Measurements from ENCODE around the gene C10orf71.

DNA sequence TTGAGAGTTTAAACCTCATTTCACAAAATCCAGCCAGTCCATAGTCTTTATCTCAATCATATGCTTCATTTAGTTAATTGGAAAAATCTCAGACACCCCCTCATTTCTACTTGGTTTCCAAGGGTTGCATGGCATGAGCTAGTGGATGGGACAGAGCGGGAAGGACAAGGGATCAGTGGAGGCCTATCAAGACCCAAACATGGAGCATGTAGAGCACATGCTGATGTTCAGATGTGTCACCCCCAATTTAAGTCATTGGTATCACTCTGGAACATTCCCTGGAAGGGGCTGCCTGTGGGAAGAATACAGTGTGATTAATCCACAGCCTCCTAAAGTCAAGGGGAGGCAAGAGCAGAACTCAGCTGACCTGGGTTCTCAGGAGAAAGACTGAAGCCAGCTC, 2.3 kb downstream of the C10orf71 start:
- TF ChIP-seq, protein P1, sequence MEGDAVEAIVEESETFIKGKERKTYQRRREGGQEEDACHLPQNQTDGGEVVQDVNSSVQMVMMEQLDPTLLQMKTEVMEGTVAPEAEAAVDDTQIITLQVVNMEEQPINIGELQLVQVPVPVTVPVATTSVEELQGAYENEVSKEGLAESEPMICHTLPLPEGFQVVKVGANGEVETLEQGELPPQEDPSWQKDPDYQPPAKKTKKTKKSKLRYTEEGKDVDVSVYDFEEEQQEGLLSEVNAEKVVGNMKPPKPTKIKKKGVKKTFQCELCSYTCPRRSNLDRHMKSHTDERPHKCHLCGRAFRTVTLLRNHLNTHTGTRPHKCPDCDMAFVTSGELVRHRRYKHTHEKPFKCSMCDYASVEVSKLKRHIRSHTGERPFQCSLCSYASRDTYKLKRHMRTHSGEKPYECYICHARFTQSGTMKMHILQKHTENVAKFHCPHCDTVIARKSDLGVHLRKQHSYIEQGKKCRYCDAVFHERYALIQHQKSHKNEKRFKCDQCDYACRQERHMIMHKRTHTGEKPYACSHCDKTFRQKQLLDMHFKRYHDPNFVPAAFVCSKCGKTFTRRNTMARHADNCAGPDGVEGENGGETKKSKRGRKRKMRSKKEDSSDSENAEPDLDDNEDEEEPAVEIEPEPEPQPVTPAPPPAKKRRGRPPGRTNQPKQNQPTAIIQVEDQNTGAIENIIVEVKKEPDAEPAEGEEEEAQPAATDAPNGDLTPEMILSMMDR (IDR thresholded peaks at IDR 0.05), result no peak
- TF ChIP-seq EP300 (IDR thresholded peaks at IDR 0.05) (no peak), POLR2A (IDR thresholded peaks at IDR 0.05) (no peak)
